HCT116 (cell line): ENCODE measurements around the gene STK40. TPM values are rescaled to one million over a fixed set of nuclear protein-coding genes. Genes with fewer than 3 reads are reported as not detected.

ENCODE experiments used
- ATAC-seq: fragments of 200-7000 bp; cut with Tn5 transposase; 2 replicates; pipeline ENCODE4 v1.9.1; 2020; ENCODE audit warnings: mild to moderate bottlenecking, moderate library complexity
- BruUV-seq: library from RNA; stranded (reverse); fragments of 400-500 nt; replicated peaks from 2 replicates; lab custom pipeline; 2021; lab: Mats Ljungman, UMichigan
- CTCF ChIA-PET: fragments of 300-600 bp; sonication (Branson Sonifier 250); formaldehyde crosslinking; loops from one replicate; lab custom pipeline; 2021; ENCODE audit warnings: antibody characterized with exemption; lab: Charles Lee
- POLR2A ChIA-PET: fragments of 300-600, 350-600 bp; sonication (Branson Sonifier 250); formaldehyde crosslinking; loops from one replicate; lab custom pipeline; 2021; ENCODE audit warnings: antibody characterized with exemption; lab: Charles Lee
- RAD21 ChIA-PET, 2 experiments: fragments of 300-600 bp; sonication (Branson Sonifier 250); formaldehyde crosslinking; loops; one replicate each; lab custom pipeline; 2023; ENCODE audit warnings: low total read pairs in 2 of 2; ENCODE audit not compliant: uncharacterized antibody in 2 of 2, unreplicated experiment in 2 of 2, low non-redundant PET in 1 of 2; lab: Charles Lee
- DNase-seq: peaks from one replicate; pipeline ENCODE4 v3.0.0-alpha.2; 2010; ENCODE audit warnings: low read depth, low spot score
- H2AFZ ChIP-seq: fragments of 200-600 bp; shearing (Covaris generic), sonication (generic); 2 replicates; pipeline ENCODE4 v1.6.1; 2017; ENCODE audit warnings: low read depth, mixed run types, mixed read lengths, antibody characterized with exemption, low read length; ENCODE audit not compliant: poor library complexity, severe bottlenecking
- H3K27ac ChIP-seq: 2 replicates; pipeline ENCODE4 v1.5.1; 2012; ENCODE audit warnings: low read depth, low read length
- H3K27me3 ChIP-seq: fragments of 200-600 bp; sonication (generic); 2 replicates; pipeline ENCODE4 v1.6.1; 2016; ENCODE audit warnings: mixed run types, low read length, mixed read lengths; ENCODE audit not compliant: insufficient read depth
- H3K36me3 ChIP-seq, 2 experiments: fragments of 200-500 bp in 1 of 2; fragments of 200-600 bp in 1 of 2; sonication (Bioruptor generic) in 1 of 2; sonication (generic) in 1 of 2; 2 replicates each; pipeline versions ENCODE4 v1.5.1 to v1.6.1; 2014 to 2016; ENCODE audit warnings: low read length in 2 of 2, inconsistent platforms in 1 of 2, mixed read lengths in 1 of 2, mixed run types in 1 of 2; ENCODE audit not compliant: insufficient read depth in 2 of 2, control insufficient read depth in 1 of 2
- H3K4me1 ChIP-seq, 2 experiments: fragments of 200-600 bp in 1 of 2; sonication (generic) in 1 of 2; 2 replicates each; pipeline versions ENCODE4 v1.5.1 to v1.6.1; 2012 to 2017; ENCODE audit warnings: low read length in 2 of 2, inconsistent platforms in 1 of 2, mild to moderate bottlenecking in 1 of 2, mixed read lengths in 1 of 2, mixed run types in 1 of 2, moderate library complexity in 1 of 2; ENCODE audit not compliant: insufficient read depth in 2 of 2, control insufficient read depth in 1 of 2
- H3K4me2 ChIP-seq: fragments of 200-600 bp; sonication (generic); 2 replicates; pipeline ENCODE4 v1.6.1; 2017; ENCODE audit warnings: mixed run types, low read length, mixed read lengths
- H3K4me3 ChIP-seq, 2 experiments: fragments of 200-600 bp in 1 of 2; sonication (generic) in 1 of 2; replicated peaks in 1 of 2; 2 replicates each; pipeline ENCODE4 v1.5.1; 2011 to 2016; ENCODE audit warnings: low read length in 2 of 2, control low read depth in 1 of 2, low read depth in 1 of 2, mild to moderate bottlenecking in 1 of 2, mixed read lengths in 1 of 2, mixed run types in 1 of 2
- H3K79me2 ChIP-seq: fragments of 200-600 bp; sonication (generic); 2 replicates; pipeline ENCODE4 v1.6.1; 2017; ENCODE audit warnings: mild to moderate bottlenecking, mixed run types, low read length, moderate library complexity, mixed read lengths; ENCODE audit not compliant: insufficient read depth
- H3K9ac ChIP-seq: fragments of 200-600 bp; sonication (generic); 2 replicates; pipeline ENCODE4 v1.6.1; 2016; ENCODE audit warnings: low read length, mixed read lengths
- H3K9me2 ChIP-seq: fragments of 200-600 bp; sonication (generic), shearing (Covaris generic); 2 replicates; pipeline ENCODE4 v1.6.1; 2017; ENCODE audit warnings: mixed run types, mild to moderate bottlenecking, moderate library complexity; ENCODE audit not compliant: insufficient read depth
- H3K9me3 ChIP-seq, 2 experiments: fragments of 200-500 bp in 1 of 2; fragments of 200-600 bp in 1 of 2; sonication (Bioruptor generic) in 1 of 2; sonication (generic) in 1 of 2; 2 replicates each; pipeline ENCODE4 v1.6.1; 2014 to 2017; ENCODE audit warnings: low read length in 2 of 2, mixed read lengths in 2 of 2, inconsistent platforms in 1 of 2, low read depth in 1 of 2, mild to moderate bottlenecking in 1 of 2, mixed run types in 1 of 2, moderate library complexity in 1 of 2; ENCODE audit not compliant: control insufficient read depth in 1 of 2, insufficient read depth in 1 of 2
- H4K20me1 ChIP-seq: fragments of 200-600 bp; sonication (generic), shearing (Covaris generic); 2 replicates; pipeline ENCODE4 v1.6.1; 2017; ENCODE audit warnings: mixed run types, mild to moderate bottlenecking, moderate library complexity; ENCODE audit not compliant: insufficient read depth
- CEBPB ChIP-seq: IDR thresholded peaks from 2 replicates; pipeline ENCODE4 v1.6.1; 2012; ENCODE audit warnings: low read depth
- EGR1 ChIP-seq: IDR thresholded peaks from 2 replicates; pipeline ENCODE4 v1.6.1; 2012; ENCODE audit warnings: low read depth
- ELF1 ChIP-seq: IDR thresholded peaks from 2 replicates; pipeline ENCODE4 v1.6.1; 2012; ENCODE audit warnings: low read depth, borderline replicate concordance
- RAD21 ChIP-seq: IDR thresholded peaks from 2 replicates; pipeline ENCODE4 v1.6.1; 2012; ENCODE audit warnings: low read depth, mild to moderate bottlenecking
- SP1 ChIP-seq: IDR thresholded peaks from 2 replicates; pipeline ENCODE4 v1.6.1; 2012; ENCODE audit warnings: low read depth
- ZFX ChIP-seq: fragments of 450-650 bp; IDR thresholded peaks from 2 replicates; pipeline ENCODE4 v1.6.1; 2017
- ZNF274 ChIP-seq: fragments of 200-500 bp; sonication (Bioruptor generic); IDR thresholded peaks from 2 replicates; pipeline ENCODE4 v1.6.1; 2014; ENCODE audit warnings: mild to moderate bottlenecking, low read depth, low read length, inconsistent platforms
- intact Hi-C: fragments of 100-400 bp; cut with micrococcal nuclease; formaldehyde crosslinking; loops from 2 replicates; pipeline ENCODE4 v1.10.0; 2022
- total RNA-seq: library from RNA; stranded (reverse); gene quantifications from one replicate; pipeline ENCODE4 v1.2.1, GENCODE V29; 2021; ENCODE audit not compliant: unreplicated experiment
- TF ChIP-seq, protein P1 (sequence below), 3 experiments: fragments of 200-600 bp in 1 of 3; sonication (generic) in 1 of 3; IDR thresholded peaks in 2 of 3; conservative IDR thresholded peaks in 1 of 3; 2 replicates each; pipeline ENCODE4 v1.5.1; 2012 to 2017; ENCODE audit warnings: low read depth in 2 of 3, low read length in 2 of 3, antibody characterized with exemption in 1 of 3, borderline replicate concordance in 1 of 3, control low read depth in 1 of 3, mild to moderate bottlenecking in 1 of 3, mixed read lengths in 1 of 3, mixed run types in 1 of 3, moderate library complexity in 1 of 3; ENCODE audit not compliant: insufficient read depth in 1 of 3
- TF ChIP-seq, protein P2 (sequence below): IDR thresholded peaks from 2 replicates; pipeline ENCODE4 v1.6.1; 2012

Gene STK40
- total RNA-seq, 1 experiment from 2014 or later: 33.9 TPM

DNA sequence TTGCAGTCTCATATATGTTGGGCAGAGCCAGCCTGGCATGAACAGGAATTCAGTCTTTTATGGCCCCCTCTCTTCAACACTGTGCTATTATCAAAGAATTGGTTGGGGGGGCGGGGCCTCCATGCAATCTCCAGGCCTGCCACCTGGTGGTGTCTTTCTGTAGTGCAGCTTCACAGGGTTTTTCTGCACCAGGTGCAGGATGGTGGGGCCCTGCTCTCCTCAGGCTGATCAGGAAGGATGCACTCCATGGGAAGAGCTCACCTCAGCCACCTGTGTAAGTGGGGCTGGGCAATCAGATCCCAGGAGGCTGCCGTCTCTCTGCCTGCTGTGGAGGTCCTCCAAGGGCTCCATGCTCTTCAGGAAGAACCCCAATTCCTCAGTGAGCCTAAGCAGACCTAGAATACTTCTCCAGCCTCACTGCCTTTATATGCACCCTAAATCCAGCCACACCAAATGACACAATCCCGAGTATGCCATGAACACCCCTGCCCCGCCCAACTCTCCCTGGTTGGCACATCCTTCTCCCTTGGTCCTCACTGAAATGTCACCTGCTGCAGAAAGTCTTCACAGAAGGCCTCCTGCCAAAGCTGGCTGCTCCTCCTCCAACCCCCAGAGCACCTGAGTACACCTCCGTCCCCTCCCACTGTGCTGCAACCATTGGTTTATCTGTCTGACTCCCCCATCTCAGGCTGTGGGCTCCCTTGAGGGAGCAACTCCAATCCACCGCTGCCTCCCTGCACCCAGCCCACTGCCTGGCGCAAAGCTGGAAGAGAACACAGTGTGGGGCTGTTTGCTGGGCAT, 16.5 kb downstream of the STK40 start:
- ATAC-seq (peak; percentile 67), DNase-seq (peak; percentile 43)
- Histone ChIP-seq H3K36me3 (peaks cover 0 to 10% of the 10 kb centered on the region in 2 experiments; a peak in 1 of 4 replicates), H3K27ac (peak overlapping the region; percentile 16; the same call in 1 of the 2 replicates), H3K4me2 (peak overlapping the region; percentile 21; the same call in 1 of the 2 replicates), H3K9me3 (no peaks in the 10 kb centered on the region), H3K9ac (no peak overlapping the region), H3K4me1 (peaks cover 34 to 47% of the 10 kb centered on the region in 2 experiments), H3K27me3 (no peaks in the 10 kb centered on the region), H2AFZ (no peak overlapping the region), H3K9me2 (no peaks in the 10 kb centered on the region), H4K20me1 (no peaks in the 10 kb centered on the region; the same call in 1 of the 2 replicates), H3K79me2 (peaks cover 68% of the 10 kb centered on the region), H3K4me3 (no peak overlapping the region)
- CTCF ChIA-PET: interaction anchor here (0.6 to 1.6 kb wide), 9 partner anchors 8 to 220 kb away, joined by 3 to 7 read pairs (median 4); partner anchors contain the start of genes EVA1B and TRAPPC3
- intact Hi-C loops: loop anchor here (1.0 to 5.0 kb wide), 2 partner anchors 52 to 272 kb away; no protein-coding TSS in a partner anchor
- BruUV-seq: no TSS peak
- POLR2A ChIA-PET: interaction anchor here (1.2 to 1.8 kb wide), 2 partner anchors 17 to 19 kb away, joined by 3 to 11 read pairs; no protein-coding TSS in a partner anchor
- RAD21 ChIA-PET: interaction anchor here in 1 of 2 experiments (0.9 kb wide), 1 partner anchor 18 kb away, joined by 4 read pairs; no protein-coding TSS in a partner anchor
- TF ChIP-seq, protein P1, sequence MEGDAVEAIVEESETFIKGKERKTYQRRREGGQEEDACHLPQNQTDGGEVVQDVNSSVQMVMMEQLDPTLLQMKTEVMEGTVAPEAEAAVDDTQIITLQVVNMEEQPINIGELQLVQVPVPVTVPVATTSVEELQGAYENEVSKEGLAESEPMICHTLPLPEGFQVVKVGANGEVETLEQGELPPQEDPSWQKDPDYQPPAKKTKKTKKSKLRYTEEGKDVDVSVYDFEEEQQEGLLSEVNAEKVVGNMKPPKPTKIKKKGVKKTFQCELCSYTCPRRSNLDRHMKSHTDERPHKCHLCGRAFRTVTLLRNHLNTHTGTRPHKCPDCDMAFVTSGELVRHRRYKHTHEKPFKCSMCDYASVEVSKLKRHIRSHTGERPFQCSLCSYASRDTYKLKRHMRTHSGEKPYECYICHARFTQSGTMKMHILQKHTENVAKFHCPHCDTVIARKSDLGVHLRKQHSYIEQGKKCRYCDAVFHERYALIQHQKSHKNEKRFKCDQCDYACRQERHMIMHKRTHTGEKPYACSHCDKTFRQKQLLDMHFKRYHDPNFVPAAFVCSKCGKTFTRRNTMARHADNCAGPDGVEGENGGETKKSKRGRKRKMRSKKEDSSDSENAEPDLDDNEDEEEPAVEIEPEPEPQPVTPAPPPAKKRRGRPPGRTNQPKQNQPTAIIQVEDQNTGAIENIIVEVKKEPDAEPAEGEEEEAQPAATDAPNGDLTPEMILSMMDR (IDR thresholded peaks at IDR 0.05 in 2 of 3, conservative IDR thresholded peaks at IDR 0.05 in 1 of 3; ENCODE audit: borderline replicate concordance in 1 of 3, insufficient read depth in 1 of 3, low read depth in 2 of 3, low read length in 2 of 3): peak; percentile 87 to 89 (median 89)
- no peak for TF ChIP-seq EGR1
- TF ChIP-seq RAD21: peak; percentile 79

DNA sequence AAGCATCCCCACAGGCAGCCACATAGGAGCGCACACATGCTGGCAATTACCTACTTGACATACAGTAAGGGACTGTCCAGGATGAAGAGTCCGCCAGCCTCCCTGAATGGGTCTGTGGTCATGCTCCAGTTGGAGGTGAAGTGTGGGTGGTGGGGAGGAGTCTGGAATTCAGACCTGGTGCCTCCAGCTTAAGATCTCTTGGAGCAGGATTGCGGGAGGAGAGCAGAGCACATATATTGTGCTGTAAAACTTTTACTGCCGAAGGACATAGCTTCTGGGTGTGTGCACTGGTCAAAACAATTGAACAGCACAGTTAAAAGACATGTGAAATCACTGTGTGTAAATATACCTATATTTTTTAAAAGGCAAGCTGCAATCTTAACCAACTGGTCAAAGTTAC, 17.9 kb downstream of the STK40 start:
- no peak for DNase-seq
- peaks cover 21 to 32% of the 10 kb centered on the region in 2 experiments for H3K4me1 ChIP-seq
- RAD21 ChIA-PET: no interaction called here
- H3K9me2 ChIP-seq: no peaks in the 10 kb centered on the region
- no peak for ATAC-seq
- H3K36me3 ChIP-seq: peaks cover 0 to 10% of the 10 kb centered on the region in 2 experiments; a peak in 1 of 4 replicates
- CTCF ChIA-PET: no interaction called here
- no peaks in the 10 kb centered on the region for H3K9me3 ChIP-seq
- intact Hi-C loops: loop anchor here (5.0 kb wide), 1 partner anchor 270 kb away; no protein-coding TSS in a partner anchor
- H3K9ac ChIP-seq: no peak overlapping the region
- H2AFZ ChIP-seq: no peak overlapping the region
- no peak overlapping the region for H3K4me2 ChIP-seq
- H3K4me3 ChIP-seq: no peak overlapping the region
- POLR2A ChIA-PET: no interaction called here
- H3K27me3 ChIP-seq: no peaks in the 10 kb centered on the region
- no TSS peak for BruUV-seq
- peaks cover 54% of the 10 kb centered on the region for H3K79me2 ChIP-seq
- no peak overlapping the region for H3K27ac ChIP-seq
- H4K20me1 ChIP-seq: no peaks in the 10 kb centered on the region
- TF ChIP-seq ZFX: no peak
- TF ChIP-seq EGR1: no peak
- TF ChIP-seq ZNF274: no peak
- no peak for TF ChIP-seq SP1
- no peak for TF ChIP-seq ELF1
- TF ChIP-seq, protein P2, sequence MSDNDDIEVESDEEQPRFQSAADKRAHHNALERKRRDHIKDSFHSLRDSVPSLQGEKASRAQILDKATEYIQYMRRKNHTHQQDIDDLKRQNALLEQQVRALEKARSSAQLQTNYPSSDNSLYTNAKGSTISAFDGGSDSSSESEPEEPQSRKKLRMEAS: no peak
- TF ChIP-seq CEBPB: no peak
- TF ChIP-seq, protein P1 (IDR thresholded peaks at IDR 0.05 in 2 of 3, conservative IDR thresholded peaks at IDR 0.05 in 1 of 3; ENCODE audit: borderline replicate concordance in 1 of 3, insufficient read depth in 1 of 3, low read depth in 2 of 3, low read length in 2 of 3): no peak
